IMR-90 (cell line): ENCODE measurements around the gene TSR2. TPM values are rescaled to one million over a fixed set of nuclear protein-coding genes. Genes with fewer than 3 reads are reported as not detected.

Experiments used
- ATAC-seq: fragments of 200-7000 bp; cut with Tn5 transposase; 2 replicates; pipeline ENCODE4 v1.9.1; 2020; ENCODE audit warnings: low read depth, mild to moderate bottlenecking, moderate library complexity
- BruUV-seq: library from RNA; stranded (reverse); fragments of 400-500 nt; replicated peaks from 2 replicates; lab custom pipeline; 2021; lab: Mats Ljungman, UMichigan
- CTCF ChIA-PET: fragments of 300-600 bp; formaldehyde crosslinking; extraction: SDS; loops from one replicate; lab custom pipeline; 2021; ENCODE audit warnings: antibody characterized with exemption; lab: Yijun Ruan, JAX
- POLR2A ChIA-PET: fragments of 300-600 bp; sonication (Branson Sonifier 250); formaldehyde crosslinking; loops from one replicate; lab custom pipeline; 2022; ENCODE audit warnings: antibody characterized with exemption; ENCODE audit not compliant: unreplicated experiment; lab: Charles Lee
- DNase-seq: peaks from one replicate; pipeline ENCODE4 v3.0.0; 2013
- H2AFZ ChIP-seq: replicated peaks from 2 replicates; pipeline ENCODE3; 2013; ENCODE audit warnings: low read length, mild to moderate bottlenecking; ENCODE audit not compliant: poor library complexity
- H2AK5ac ChIP-seq: 2 replicates; pipeline ENCODE4 v1.6.1; 2013; ENCODE audit warnings: low read depth, low read length, inconsistent platforms
- H2AK9ac ChIP-seq: replicated peaks from 2 replicates; pipeline ENCODE3; 2013; ENCODE audit warnings: mild to moderate bottlenecking, low read depth, low read length, moderate library complexity; ENCODE audit not compliant: poor library complexity
- H2BK120ac ChIP-seq: 2 replicates; pipeline ENCODE4 v1.6.1; 2013; ENCODE audit warnings: low read depth, low read length, inconsistent platforms
- H2BK15ac ChIP-seq: 3 replicates; pipeline ENCODE4 v1.6.1; 2013; ENCODE audit warnings: low read depth, low read length, inconsistent platforms
- H2BK20ac ChIP-seq: 2 replicates; pipeline ENCODE4 v1.6.1; 2013; ENCODE audit warnings: low read depth, mild to moderate bottlenecking, inconsistent platforms, low read length, moderate library complexity
- H2BK5ac ChIP-seq: 2 replicates; pipeline ENCODE4 v1.6.1; 2013; ENCODE audit warnings: mild to moderate bottlenecking, low read depth, low read length, inconsistent platforms; ENCODE audit not compliant: poor library complexity, severe bottlenecking
- H3K14ac ChIP-seq: replicated peaks from 2 replicates; pipeline ENCODE4 v1.6.1; 2013; ENCODE audit warnings: low read depth, low read length, inconsistent platforms
- H3K18ac ChIP-seq: 2 replicates; pipeline ENCODE4 v1.6.1; 2013; ENCODE audit warnings: low read depth, low read length, control low read depth
- H3K23ac ChIP-seq: 2 replicates; pipeline ENCODE4 v1.6.1; 2013; ENCODE audit warnings: low read depth, low read length, inconsistent platforms
- H3K27ac ChIP-seq: 2 replicates; pipeline ENCODE4 v1.5.1; 2013; ENCODE audit warnings: mild to moderate bottlenecking, control low read depth, low read length; ENCODE audit not compliant: insufficient read depth
- H3K27me3 ChIP-seq: 2 replicates; pipeline ENCODE4 v1.6.1; 2013; ENCODE audit warnings: low read length; ENCODE audit not compliant: control insufficient read depth, insufficient read depth
- H3K36me3 ChIP-seq: 2 replicates; pipeline ENCODE4 v1.6.1; 2013; ENCODE audit warnings: low read length, mixed read lengths; ENCODE audit not compliant: control insufficient read depth, insufficient read depth
- H3K4ac ChIP-seq: 2 replicates; pipeline ENCODE4 v1.6.1; 2013; ENCODE audit warnings: low read depth, low read length, inconsistent platforms
- H3K4me1 ChIP-seq: 2 replicates; pipeline ENCODE4 v1.6.1; 2013; ENCODE audit warnings: low read length, mixed read lengths; ENCODE audit not compliant: control insufficient read depth, insufficient read depth
- H3K4me2 ChIP-seq: 2 replicates; pipeline ENCODE4 v1.6.1; 2013; ENCODE audit warnings: low read depth, mild to moderate bottlenecking, control low read depth, low read length, moderate library complexity
- H3K4me3 ChIP-seq: 2 replicates; pipeline ENCODE4 v1.5.1; 2013; ENCODE audit warnings: low read depth, mild to moderate bottlenecking, control low read depth, low read length, moderate library complexity; ENCODE audit not compliant: insufficient read depth
- H3K56ac ChIP-seq: 2 replicates; pipeline ENCODE4 v1.6.1; 2013; ENCODE audit warnings: low read length, inconsistent platforms; ENCODE audit not compliant: insufficient read depth; ENCODE audit errors: extremely low read depth
- H3K79me1 ChIP-seq, 2 experiments: 2 replicates each; pipeline ENCODE4 v1.6.1; 2013; ENCODE audit warnings: low read length in 2 of 2, inconsistent platforms in 1 of 2, low read depth in 1 of 2
- H3K9ac ChIP-seq: 2 replicates; pipeline ENCODE4 v1.6.1; 2013; ENCODE audit warnings: low read depth, low read length, control low read depth
- H3K9me1 ChIP-seq: 2 replicates; pipeline ENCODE4 v1.6.1; 2013; ENCODE audit warnings: low read length, inconsistent platforms; ENCODE audit not compliant: insufficient read depth
- H3K9me3 ChIP-seq: 2 replicates; pipeline ENCODE4 v1.6.1; 2013; ENCODE audit warnings: low read length; ENCODE audit not compliant: control insufficient read depth, insufficient read depth
- H4K20me1 ChIP-seq: 2 replicates; pipeline ENCODE4 v1.6.1; 2013; ENCODE audit warnings: low read length, inconsistent platforms; ENCODE audit not compliant: insufficient read depth
- H4K5ac ChIP-seq: 2 replicates; pipeline ENCODE4 v1.6.1; 2013; ENCODE audit warnings: mild to moderate bottlenecking, low read depth, low read length, control low read depth
- H4K8ac ChIP-seq, 2 experiments: 2 replicates each; pipeline ENCODE4 v1.6.1; 2013; ENCODE audit warnings: low read depth in 2 of 2, low read length in 2 of 2, control low read depth in 1 of 2, inconsistent platforms in 1 of 2
- H4K91ac ChIP-seq: 2 replicates; pipeline ENCODE4 v1.6.1; 2013; ENCODE audit warnings: low read depth, low read length, inconsistent platforms; ENCODE audit not compliant: insufficient read depth
- CEBPB ChIP-seq: IDR thresholded peaks from 2 replicates; pipeline ENCODE4 v1.6.1; 2012; ENCODE audit warnings: low read depth, low read length, improper control_type of control experiment
- dilution Hi-C: fragments of 300-500 bp; cut with HindIII; formaldehyde crosslinking; loops from one replicate; pipeline ENCODE4 v1.14.3; 2018; ENCODE audit warnings: low sequenced_read_pairs; ENCODE audit not compliant: unreplicated experiment
- in situ Hi-C: fragments of 300-500 bp; cut with MboI; formaldehyde crosslinking; loops from 3 replicates; pipeline ENCODE4 v1.14.3; 2019; ENCODE audit warnings: low sequenced_read_pairs, inconsistent platforms, mixed read lengths
- intact Hi-C: fragments of 100-400 bp; cut with micrococcal nuclease; formaldehyde crosslinking; loops from 2 replicates; pipeline ENCODE4 v1.10.0; 2022
- polyA plus RNA-seq, 3 experiments: library from polyadenylated mRNA; depleted of rRNA; stranded (reverse); fragments of >200 nt; gene quantifications; 2 replicates each; pipeline ENCODE4 v1.2.3, GENCODE V29; 2012; ENCODE audit warnings: low replicate concordance in 1 of 3
- total RNA-seq: library from RNA; depleted of rRNA; stranded (reverse); fragments of >200 nt; gene quantifications from 2 replicates; pipeline ENCODE4 v1.2.3, GENCODE V29; 2012

Gene TSR2
- total and polyA plus RNA-seq, 2 of the 4 experiments (the other 2 are of a cell fraction) = 8.8 to 22.1 TPM

- no peak overlapping the region for H2BK120ac ChIP-seq
- DNase-seq (no peak), ATAC-seq (no peak)
- no peak overlapping the region for H4K8ac ChIP-seq
- H3K4me1 ChIP-seq = no peaks in the 10 kb centered on the region
- no peak overlapping the region for H3K4me3 ChIP-seq
- in situ Hi-C loops (loop anchor here (25.0 kb wide), 1 partner anchor 413 kb away; the partner anchor contains the start of gene PHF8), intact Hi-C loops (loop anchor here (10.0 kb wide), 1 partner anchor 205 kb away; no protein-coding TSS in a partner anchor), dilution Hi-C loops (no loop called here)
- H2BK20ac ChIP-seq = no peak overlapping the region
- no peaks in the 10 kb centered on the region for H4K20me1 ChIP-seq
- no peaks in the 10 kb centered on the region for H3K79me1 ChIP-seq
- H3K27me3 ChIP-seq = no peaks in the 10 kb centered on the region
- no peaks in the 10 kb centered on the region for H3K9me3 ChIP-seq
- no peak overlapping the region for H3K56ac ChIP-seq
- no peak overlapping the region for H4K5ac ChIP-seq
- no peak overlapping the region for H3K27ac ChIP-seq
- no peak overlapping the region for H2BK5ac ChIP-seq
- H2AK9ac ChIP-seq = no peak overlapping the region
- no peak overlapping the region for H3K9ac ChIP-seq
- no peak overlapping the region for H3K23ac ChIP-seq
- H3K9me1 ChIP-seq = no peaks in the 10 kb centered on the region
- no peak overlapping the region for H2AFZ ChIP-seq
- no peak overlapping the region for H4K91ac ChIP-seq
- no peak overlapping the region for H2AK5ac ChIP-seq
- CTCF ChIA-PET = no interaction called here
- TF ChIP-seq CEBPB = no peak
- POLR2A ChIA-PET = no interaction called here
- no peak overlapping the region for H3K4me2 ChIP-seq
- BruUV-seq = no TSS peak
- H3K4ac ChIP-seq = no peak overlapping the region
- no peak overlapping the region for H2BK15ac ChIP-seq
- peaks cover 17% of the 10 kb centered on the region for H3K36me3 ChIP-seq
- no peak overlapping the region for H3K14ac ChIP-seq
- no peak overlapping the region for H3K18ac ChIP-seq
Observed at GRCh38 chrX:54449929-54450328, 9.7 kb downstream of the TSR2 start.
